Endothelial cell of umbilical vein (primary cell): ENCODE data around the gene PLEKHA8.

ENCODE experiments used
- CTCF ChIP-seq, 2 donors: IDR thresholded peaks; 1 replicate in 1 of 2; 2 replicates in 1 of 2; pipeline ENCODE4 v1.5.1; 2011; ENCODE audit warnings: low read length in 2 of 2, mild to moderate bottlenecking in 2 of 2, moderate library complexity in 2 of 2, control low read depth in 1 of 2, inconsistent platforms in 1 of 2, low read depth in 1 of 2; ENCODE audit not compliant: insufficient read depth in 1 of 2; ENCODE audit errors: extremely low read depth in 1 of 2
- EZH2 ChIP-seq: IDR thresholded peaks from 2 replicates; pipeline ENCODE4 v1.6.1; 2012; ENCODE audit warnings: borderline replicate concordance, low read depth, mild to moderate bottlenecking, moderate library complexity, low read length, inconsistent platforms; ENCODE audit not compliant: severe bottlenecking
- JUN ChIP-seq: IDR thresholded peaks from 2 replicates; pipeline ENCODE4 v1.6.1; 2011; ENCODE audit warnings: borderline replicate concordance, low read depth; ENCODE audit not compliant: insufficient read length, insufficient read depth
- MAX ChIP-seq: IDR thresholded peaks from 2 replicates; pipeline ENCODE4 v1.6.1; 2011; ENCODE audit not compliant: insufficient read depth, insufficient read length
- POLR2A ChIP-seq: IDR thresholded peaks from 2 replicates; pipeline ENCODE4 v1.6.1; 2012; ENCODE audit warnings: low read depth, mild to moderate bottlenecking, control low read depth, low read length
- POLR2AphosphoS5 ChIP-seq: IDR thresholded peaks from 2 replicates; pipeline ENCODE4 v1.6.1; 2012; ENCODE audit warnings: low read depth, mild to moderate bottlenecking, control low read depth, low read length, moderate library complexity; ENCODE audit not compliant: insufficient read depth

GRCh38 chr7:29995652-29996051, 32.6 kb upstream of the PLEKHA8 start:
- TF ChIP-seq MAX (no peak), CTCF (IDR thresholded peaks at IDR 0.05; ENCODE audit: extremely low read depth in 1 of 2, insufficient read depth in 1 of 2, low read depth in 1 of 2, low read length in 2 of 2) (no peak), EZH2 (no peak), POLR2A (no peak), POLR2AphosphoS5 (no peak), JUN (no peak)
